GM15510 (cell line): ENCODE results near the gene CTIF.

Experiments
- POLR2A ChIP-seq: IDR thresholded peaks from 3 replicates; pipeline ENCODE4 v1.6.1; 2011; ENCODE audit warnings: borderline replicate concordance; ENCODE audit not compliant: insufficient read length; ENCODE audit errors: extremely low read depth

Gene CTIF

GRCh38 chr18:48529796-48530195 lies 9.0 kb upstream of the CTIF start:
- TF ChIP-seq POLR2A: no peak

GRCh38 chr18:48530399-48531081 lies 8.3 kb upstream of the CTIF start:
- TF ChIP-seq POLR2A: no peak

DNA sequence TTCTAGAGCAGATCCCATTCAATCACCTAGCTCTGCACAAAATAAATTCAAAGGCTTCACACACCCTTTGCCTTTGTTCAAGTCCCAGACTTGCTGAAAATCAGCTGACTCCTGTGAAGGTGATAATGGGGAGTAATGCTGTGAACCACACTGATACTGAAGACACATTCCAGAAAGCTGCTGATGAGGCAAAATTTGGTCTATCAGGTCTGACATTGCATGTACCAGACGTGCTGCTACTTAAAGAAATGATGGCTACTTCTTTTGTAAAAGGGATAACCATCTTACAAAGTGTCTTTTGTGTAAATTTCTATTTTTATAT lies 7.8 kb upstream of the CTIF start:
- no peak for TF ChIP-seq POLR2A

DNA sequence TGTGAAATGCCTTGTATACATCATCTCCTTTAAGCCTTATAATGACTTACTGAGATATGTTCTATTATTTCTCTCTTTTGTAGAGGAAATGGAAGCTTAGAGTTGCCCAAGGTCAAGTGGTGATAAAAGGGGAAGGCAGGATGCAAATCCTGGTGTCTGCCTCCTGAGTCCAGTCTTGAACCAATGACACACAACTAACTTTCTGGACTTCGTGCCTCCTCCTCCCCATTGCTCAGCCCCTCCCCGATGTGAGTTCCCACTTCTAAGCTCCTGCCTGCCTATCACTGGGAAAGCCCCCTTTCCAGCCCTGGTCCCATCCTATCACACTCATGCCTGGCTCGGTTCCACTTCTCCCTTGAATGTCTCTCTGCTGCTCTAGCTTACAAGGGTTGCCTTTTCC lies 6.9 kb upstream of the CTIF start:
- TF ChIP-seq POLR2A: no peak

- TF ChIP-seq POLR2A: no peak
Observed at GRCh38 chr18:48533340-48534070, 5.3 kb upstream of the CTIF start.

DNA sequence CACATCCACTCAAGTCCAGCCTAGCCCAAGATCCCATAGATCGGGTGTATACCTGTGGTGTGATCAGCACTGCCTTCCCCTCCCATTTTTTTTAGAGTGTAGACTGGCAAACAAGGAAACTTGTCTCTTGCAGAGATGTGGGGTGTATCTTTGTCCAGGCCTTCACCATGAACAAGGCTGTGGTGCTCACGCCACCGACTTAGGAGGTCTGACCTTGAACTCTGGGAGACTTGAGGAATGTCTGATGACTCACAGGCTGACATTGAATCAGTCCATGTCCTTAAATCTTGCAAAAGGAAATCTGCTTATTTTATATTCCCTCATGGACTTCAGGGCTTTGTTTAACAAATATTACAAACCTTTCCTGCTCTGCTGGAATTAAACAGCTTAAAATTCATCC lies 4.5 kb upstream of the CTIF start:
- TF ChIP-seq POLR2A: no peak

DNA sequence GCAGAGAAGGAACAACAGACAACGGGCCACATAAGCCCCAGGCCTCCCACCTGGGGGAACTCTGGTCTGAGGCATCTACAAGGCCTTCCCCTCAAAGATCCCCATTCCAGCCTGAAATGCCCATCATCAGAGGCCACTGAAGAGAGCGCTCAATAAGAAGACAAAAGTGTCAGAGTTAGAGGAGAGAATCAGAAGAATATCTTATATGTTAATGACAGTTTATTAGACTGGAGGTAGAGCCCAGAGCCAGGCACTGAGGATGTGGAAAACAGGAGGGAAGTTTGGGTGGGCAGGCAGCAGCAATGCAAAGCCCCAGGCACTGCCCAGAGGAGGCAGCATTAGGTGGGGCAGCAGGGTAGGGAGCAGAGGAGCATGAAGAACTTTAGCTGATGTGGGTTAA lies 2.9 kb upstream of the CTIF start:
- no peak for TF ChIP-seq POLR2A

GRCh38 chr18:48536516-48536915 lies 2.3 kb upstream of the CTIF start:
- no peak for TF ChIP-seq POLR2A

GRCh38 chr18:48539406-48540250 lies 797 bp downstream of the CTIF start:
- TF ChIP-seq POLR2A: no peak

DNA sequence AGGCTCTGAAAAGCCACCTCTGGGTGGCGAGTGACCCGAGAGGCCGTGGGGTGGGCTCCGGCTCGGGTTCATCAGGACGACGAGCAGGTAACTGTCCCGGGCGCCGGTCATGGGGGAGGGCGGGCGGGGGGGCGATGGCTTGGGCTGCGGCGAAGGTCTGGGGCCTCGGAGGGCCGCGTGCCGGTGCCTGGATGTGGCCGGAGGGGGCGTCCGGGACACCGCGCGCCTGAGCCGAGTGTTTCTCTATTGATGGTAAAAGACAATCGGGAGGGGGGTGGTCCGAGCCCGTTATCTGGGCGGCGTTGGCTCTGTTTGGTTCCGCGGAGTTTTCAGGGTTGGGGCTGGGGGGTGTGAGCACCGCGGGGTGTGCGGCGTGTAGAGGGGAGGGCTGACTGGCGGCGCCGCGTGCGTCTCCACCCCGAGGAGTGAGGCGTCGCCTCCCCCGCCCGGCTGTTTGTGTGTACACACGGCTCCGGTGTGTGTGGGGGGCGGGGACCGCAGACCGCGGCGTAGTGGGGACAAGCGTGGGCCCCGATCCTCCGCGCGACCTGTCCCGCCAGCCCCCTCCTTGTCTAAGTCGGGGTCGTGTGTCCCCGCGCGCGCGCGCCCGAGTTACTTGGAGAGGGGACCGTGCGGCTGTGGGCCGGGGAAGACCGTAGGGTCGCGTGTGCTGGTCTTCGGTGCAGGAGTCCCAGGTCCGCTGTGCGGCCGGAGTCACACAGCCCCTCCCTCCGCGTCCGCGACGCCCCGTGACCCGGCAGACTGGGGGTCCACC lies 1.6 kb downstream of the CTIF start:
- TF ChIP-seq POLR2A: no peak

GRCh38 chr18:48541026-48541746 lies 2.4 kb downstream of the CTIF start:
- no peak for TF ChIP-seq POLR2A

DNA sequence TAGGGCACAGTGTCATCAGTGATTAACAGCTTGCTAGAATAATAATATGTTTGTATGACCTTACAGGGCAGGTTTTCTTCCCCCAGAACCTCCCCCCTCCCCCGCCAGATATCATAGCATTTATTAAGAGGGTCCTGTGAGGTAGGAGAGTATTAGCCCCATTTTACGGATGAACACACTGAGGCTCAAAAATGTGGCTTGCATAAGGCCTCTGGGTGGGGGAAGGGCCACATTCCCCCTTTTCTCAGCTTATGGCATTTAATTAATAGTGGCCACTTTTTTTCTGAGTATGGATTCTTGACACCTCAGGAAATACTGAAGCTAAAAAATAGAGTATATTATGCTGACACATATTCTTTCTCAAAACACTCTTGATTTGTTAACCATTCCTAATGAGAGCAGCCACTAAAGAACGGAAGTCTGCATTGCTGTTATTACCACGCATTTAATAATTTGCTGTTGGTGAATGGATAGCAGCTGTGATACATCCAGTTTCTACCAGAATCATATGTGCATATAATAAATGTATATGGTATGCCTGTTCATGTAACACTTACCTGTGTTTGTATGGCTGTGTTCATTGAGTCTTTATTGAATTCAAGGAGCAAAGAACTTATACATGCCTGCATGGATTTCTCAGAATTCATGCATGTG lies 3.0 kb downstream of the CTIF start:
- TF ChIP-seq POLR2A: no peak

GRCh38 chr18:48542513-48543181 lies 3.8 kb downstream of the CTIF start:
- no peak for TF ChIP-seq POLR2A

DNA sequence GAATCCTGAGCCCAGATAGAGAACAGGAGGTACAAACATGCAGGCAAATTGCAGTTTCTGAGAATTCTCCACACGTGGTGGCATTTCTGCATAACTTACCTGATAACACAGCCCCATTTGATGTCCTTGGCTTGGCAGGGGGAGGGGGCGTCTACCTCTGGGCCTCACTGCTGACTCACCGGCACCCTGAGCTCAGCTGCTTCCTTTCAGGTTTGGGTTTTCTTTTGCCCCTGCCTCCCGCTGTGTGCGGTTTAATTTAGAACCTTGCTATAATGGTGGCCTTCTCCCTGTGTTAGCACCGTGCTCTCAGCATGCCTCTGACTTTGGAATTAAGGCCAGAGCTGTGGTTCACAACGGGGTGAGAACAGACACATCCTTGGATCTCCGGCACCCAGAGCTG lies 4.4 kb downstream of the CTIF start:
- no peak for TF ChIP-seq POLR2A

GRCh38 chr18:48544116-48544515 lies 5.3 kb downstream of the CTIF start:
- TF ChIP-seq POLR2A: no peak
